Measurements from ENCODE around the gene PARVB. TPM values are rescaled to one million over a fixed set of nuclear protein-coding genes. Genes with fewer than 3 reads are reported as not detected.
"Not testable (repeated sequence)": the region's sequence is repeated elsewhere in the genome, so short reads cannot be mapped to it uniquely, and the experiment has no call there.

Gene PARVB
- total RNA-seq, 4 donors from 2014 or later, result 27.7 to 88.5 (median 41.7) TPM

DNA sequence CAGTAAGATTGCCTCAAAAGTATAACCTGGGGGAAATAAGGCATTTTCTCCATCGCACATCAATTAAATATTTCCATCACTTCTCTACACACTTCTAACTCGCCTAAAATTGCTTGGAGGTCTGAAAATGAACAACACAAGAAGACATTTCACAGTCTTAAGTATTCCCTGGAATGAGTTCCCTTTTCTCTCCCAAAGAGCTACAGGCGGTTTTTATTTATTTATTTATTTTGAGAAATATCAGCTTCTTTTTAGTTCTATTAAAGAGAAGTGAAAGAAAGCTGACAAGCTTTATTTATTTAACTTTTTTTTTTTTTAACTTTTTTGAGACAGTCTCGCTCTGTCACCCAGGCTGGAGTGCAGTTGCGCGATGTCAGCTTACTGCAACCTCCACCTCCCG, 11.5 kb upstream of the PARVB start:
- DNase-seq, result no peak
- intact Hi-C loops (cut with DNase I; ENCODE audit: low total_unique reads), result no loop called here

DNA sequence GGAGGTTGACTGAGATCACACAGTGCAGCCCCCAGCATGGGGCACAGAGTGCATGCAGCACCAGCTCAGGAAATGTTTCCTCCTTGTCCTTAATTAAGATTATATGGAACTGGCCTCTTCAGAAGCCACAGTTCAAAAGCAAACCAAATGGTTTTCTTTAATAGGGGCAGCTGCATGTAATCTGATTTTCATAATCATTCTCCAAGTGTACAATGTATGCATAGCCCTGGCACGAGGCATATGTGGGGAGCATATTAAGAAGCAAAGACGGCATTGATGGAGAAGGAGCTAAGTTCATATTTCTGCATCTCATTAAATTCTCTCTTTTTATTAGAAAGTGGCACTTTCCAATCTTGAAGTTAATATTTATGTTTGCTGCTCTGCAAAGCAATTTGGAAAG, 9.9 kb upstream of the PARVB start:
- intact Hi-C loops (cut with DNase I; ENCODE audit: low total_unique reads), result no loop called here
- H3K4me3 ChIP-seq, result no peak overlapping the region
- no peak for DNase-seq
- no peaks in the 10 kb centered on the region for H3K4me1 ChIP-seq
- H3K27ac ChIP-seq, result no peak overlapping the region
- TF ChIP-seq, protein P1, sequence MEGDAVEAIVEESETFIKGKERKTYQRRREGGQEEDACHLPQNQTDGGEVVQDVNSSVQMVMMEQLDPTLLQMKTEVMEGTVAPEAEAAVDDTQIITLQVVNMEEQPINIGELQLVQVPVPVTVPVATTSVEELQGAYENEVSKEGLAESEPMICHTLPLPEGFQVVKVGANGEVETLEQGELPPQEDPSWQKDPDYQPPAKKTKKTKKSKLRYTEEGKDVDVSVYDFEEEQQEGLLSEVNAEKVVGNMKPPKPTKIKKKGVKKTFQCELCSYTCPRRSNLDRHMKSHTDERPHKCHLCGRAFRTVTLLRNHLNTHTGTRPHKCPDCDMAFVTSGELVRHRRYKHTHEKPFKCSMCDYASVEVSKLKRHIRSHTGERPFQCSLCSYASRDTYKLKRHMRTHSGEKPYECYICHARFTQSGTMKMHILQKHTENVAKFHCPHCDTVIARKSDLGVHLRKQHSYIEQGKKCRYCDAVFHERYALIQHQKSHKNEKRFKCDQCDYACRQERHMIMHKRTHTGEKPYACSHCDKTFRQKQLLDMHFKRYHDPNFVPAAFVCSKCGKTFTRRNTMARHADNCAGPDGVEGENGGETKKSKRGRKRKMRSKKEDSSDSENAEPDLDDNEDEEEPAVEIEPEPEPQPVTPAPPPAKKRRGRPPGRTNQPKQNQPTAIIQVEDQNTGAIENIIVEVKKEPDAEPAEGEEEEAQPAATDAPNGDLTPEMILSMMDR (IDR thresholded peaks at IDR 0.05), result no peak
- no peak for TF ChIP-seq POLR2A (IDR thresholded peaks at IDR 0.05)
- no peaks in the 10 kb centered on the region for H3K27me3 ChIP-seq
- no peaks in the 10 kb centered on the region for H3K9me3 ChIP-seq
- H3K36me3 ChIP-seq, result no peaks in the 10 kb centered on the region

More for the DNA sequence above, 11.5 kb upstream of the PARVB start:
- no peaks in the 10 kb centered on the region for H3K36me3 ChIP-seq
- H3K27me3 ChIP-seq, result no peaks in the 10 kb centered on the region
- H3K9me3 ChIP-seq, result no peaks in the 10 kb centered on the region
- no peak overlapping the region for H3K27ac ChIP-seq
- H3K4me3 ChIP-seq, result no peak overlapping the region
- TF ChIP-seq, protein P1 (IDR thresholded peaks at IDR 0.05), result no peak
- TF ChIP-seq POLR2A (IDR thresholded peaks at IDR 0.05), result no peak
- H3K4me1 ChIP-seq, result no peaks in the 10 kb centered on the region

DNA sequence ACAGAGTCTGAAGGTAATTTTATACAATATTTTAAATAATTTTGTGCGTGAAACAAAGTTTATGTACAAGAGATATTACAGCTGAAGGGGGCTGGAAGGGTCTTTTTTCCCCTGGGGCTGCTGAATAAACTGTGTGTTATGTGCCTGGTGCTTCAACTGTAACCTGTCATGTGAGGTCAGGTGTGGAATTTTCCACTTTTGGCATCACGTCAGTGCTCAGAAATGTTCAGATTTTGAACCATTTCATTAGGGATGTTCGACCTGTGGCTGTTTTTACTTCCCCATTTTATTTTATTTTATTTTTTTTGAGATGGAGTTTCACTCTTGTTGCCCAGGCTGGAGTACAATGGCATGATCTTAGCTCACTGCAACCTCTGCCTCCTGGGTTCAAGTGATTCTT, 7.5 kb upstream of the PARVB start:
- H3K27me3 ChIP-seq; H3K27ac ChIP-seq; H3K9me3 ChIP-seq; H3K4me1 ChIP-seq; DNase-seq; intact Hi-C loops (cut with DNase I; ENCODE audit: low total_unique reads); H3K36me3 ChIP-seq; H3K4me3 ChIP-seq: not testable (repeated sequence)

DNA sequence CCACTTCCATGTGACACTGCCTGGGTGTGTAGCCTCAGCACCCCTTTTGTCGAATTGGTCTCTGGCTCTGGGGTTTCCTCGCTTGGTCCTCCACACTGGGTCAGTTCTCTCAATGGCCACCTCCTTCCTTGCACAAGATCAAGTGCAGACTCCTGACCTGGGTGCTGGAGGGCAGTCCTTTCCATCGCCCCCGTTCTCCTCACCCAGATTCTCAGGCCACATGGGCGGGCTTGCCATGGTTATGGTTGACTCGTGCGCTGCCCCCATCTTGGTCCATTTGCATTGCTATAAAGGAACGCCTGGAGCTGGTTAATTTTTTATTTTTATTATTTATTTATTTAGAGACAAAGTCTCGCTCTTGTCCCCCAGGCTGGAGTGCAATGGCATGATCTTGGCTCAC, 5.5 kb upstream of the PARVB start:
- intact Hi-C loops (cut with DNase I; ENCODE audit: low total_unique reads), result no loop called here
- H3K27ac ChIP-seq, result no peak overlapping the region
- no peak for DNase-seq
- no peaks in the 10 kb centered on the region for H3K4me1 ChIP-seq
- TF ChIP-seq, protein P1 (IDR thresholded peaks at IDR 0.05), result no peak
- H3K4me3 ChIP-seq, result no peak overlapping the region
- H3K9me3 ChIP-seq, result no peaks in the 10 kb centered on the region
- H3K36me3 ChIP-seq, result no peaks in the 10 kb centered on the region
- no peaks in the 10 kb centered on the region for H3K27me3 ChIP-seq

DNA sequence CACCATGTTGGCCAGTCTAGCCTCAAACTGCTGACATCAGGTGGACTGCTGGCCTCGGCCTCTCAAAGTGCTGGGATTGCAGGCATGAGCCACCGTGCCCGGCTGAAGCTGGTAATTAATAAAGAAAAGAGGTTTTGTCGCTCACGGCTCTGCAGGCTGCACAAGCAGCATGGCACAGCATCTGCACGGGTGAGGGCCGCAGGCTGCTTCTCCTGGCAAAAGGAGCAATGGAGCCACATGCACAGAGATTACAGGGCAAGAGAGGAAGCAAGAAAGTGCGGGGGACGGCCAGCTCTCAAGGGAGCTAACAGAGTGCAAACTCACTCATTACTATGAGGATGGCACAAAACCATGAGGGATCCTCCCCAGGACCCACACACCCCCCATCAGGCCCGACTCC, 4.7 kb upstream of the PARVB start:
- Histone ChIP-seq H3K9me3 (no peaks in the 10 kb centered on the region), H3K4me1 (no peaks in the 10 kb centered on the region), H3K27me3 (no peaks in the 10 kb centered on the region), H3K36me3 (no peaks in the 10 kb centered on the region), H3K27ac (no peak overlapping the region), H3K4me3 (no peak overlapping the region)
- no peak for TF ChIP-seq POLR2A (IDR thresholded peaks at IDR 0.05)
- TF ChIP-seq, protein P1 (IDR thresholded peaks at IDR 0.05), result no peak
- no peak for DNase-seq
- intact Hi-C loops (cut with DNase I; ENCODE audit: low total_unique reads), result no loop called here

DNA sequence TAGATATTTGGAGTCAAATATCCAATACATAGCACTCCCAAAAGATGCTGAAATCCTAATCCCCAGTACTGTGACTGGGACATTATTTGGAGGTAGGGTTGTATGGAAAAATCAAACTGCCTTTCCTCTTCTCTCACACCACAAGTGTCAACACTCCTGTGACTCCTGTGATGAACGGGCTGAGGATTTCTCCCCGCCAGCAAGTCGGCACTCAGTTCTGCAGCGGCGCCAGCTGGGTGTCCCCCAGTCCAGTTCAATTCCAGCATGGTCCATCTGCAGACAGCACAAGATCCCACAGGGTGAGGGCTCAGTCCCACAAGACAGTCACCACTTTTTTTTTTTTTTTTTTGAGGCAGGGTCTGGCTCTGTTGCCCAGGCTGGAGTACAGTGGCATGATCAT, 4.3 kb upstream of the PARVB start:
- Histone ChIP-seq H3K27ac (no peak overlapping the region), H3K27me3 (no peaks in the 10 kb centered on the region), H3K4me3 (no peak overlapping the region), H3K4me1 (no peaks in the 10 kb centered on the region), H3K36me3 (no peaks in the 10 kb centered on the region), H3K9me3 (no peaks in the 10 kb centered on the region)
- intact Hi-C loops (cut with DNase I; ENCODE audit: low total_unique reads), result no loop called here
- no peak for DNase-seq
- TF ChIP-seq, protein P1 (IDR thresholded peaks at IDR 0.05), result no peak
- TF ChIP-seq POLR2A (IDR thresholded peaks at IDR 0.05), result no peak

Measured in uterus (tissue), 4 donors.